GM18508 (cell line): Measurements from ENCODE around the gene ADAM11.
"Not testable (repeated sequence)": the region's sequence is repeated elsewhere in the genome, so short reads cannot be mapped to it uniquely, and the experiment has no call there.

Experiments
- ATAC-seq: cut with Tn5 transposase; IDR thresholded peaks from one replicate; pipeline ENCODE4 v1.9.1; 2021; ENCODE audit warnings: moderate number of reproducible peaks; ENCODE audit not compliant: insufficient read depth, unreplicated experiment

ADAM11 gene

DNA sequence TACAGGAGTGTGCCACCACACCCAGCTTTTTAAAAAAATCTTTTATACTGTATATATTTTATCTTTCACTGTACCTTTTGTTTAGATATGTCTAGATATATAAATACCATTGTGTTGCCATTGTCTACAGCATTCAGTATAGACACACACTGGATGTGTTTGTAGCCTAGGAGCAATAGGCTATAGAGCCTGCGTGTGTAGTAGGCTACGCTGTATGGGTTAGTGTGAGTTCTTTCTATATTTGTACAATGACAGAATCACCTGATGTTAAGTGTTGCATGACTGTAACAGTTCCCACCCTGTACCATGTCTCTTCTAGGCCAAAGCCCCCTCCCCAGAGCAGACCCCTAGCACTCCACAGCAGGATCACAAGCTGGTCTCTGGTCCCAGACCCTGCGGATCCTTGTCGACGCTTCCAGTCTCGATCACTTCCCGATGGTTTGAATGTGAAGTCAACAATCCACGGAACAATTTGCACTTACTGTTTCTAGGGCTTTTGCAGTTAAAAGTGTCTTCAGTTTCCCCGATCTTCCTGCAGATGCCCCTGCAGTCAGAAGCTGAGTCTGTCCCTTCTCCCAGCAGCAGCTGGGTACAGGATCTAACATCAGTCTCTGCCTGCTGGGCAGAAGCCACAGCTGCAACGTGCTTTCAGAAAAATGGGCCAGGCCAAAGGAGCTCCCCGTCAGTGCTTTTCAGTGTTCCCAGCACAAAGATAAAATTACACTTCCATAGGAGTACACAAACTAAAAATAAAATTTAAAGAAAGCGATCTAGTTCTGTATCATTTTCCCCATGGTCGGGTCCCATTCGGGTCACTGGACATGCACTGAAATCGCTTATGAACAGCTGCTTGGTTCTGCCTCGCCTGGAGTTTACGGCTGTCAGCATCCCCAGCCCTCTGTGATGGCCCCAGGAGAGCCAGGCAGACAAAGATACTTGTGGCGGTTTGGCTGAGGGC is 35.4 kb downstream of the ADAM11 start:
- no peak for ATAC-seq

DNA sequence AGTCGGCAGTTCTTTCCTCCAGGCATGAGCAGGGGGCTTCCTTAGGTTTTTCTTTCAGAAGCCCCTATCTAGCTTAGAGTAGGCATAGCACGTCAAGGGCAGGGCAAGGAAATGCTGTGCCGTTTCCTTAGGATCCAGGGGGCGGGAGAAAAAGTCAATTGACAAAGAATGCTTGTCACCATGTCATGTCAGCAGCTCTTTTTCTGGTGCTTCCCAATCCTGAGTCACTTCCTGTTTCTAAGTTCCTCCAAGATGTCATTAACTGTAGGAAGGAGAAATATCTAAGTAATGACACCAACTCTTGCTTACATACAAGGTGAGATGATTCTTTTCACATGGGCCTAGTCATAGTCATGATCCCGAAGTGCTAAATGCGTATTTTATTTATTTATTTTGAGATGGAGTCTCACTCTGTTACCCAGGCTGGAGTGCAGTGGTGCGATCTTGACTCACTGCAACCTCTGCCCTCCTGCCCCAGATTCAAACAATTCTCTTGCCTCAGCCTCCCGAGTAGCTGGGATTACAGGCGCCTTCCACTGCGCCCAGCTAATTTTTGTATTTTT is 36.1 kb downstream of the ADAM11 start:
- no peak for ATAC-seq

DNA sequence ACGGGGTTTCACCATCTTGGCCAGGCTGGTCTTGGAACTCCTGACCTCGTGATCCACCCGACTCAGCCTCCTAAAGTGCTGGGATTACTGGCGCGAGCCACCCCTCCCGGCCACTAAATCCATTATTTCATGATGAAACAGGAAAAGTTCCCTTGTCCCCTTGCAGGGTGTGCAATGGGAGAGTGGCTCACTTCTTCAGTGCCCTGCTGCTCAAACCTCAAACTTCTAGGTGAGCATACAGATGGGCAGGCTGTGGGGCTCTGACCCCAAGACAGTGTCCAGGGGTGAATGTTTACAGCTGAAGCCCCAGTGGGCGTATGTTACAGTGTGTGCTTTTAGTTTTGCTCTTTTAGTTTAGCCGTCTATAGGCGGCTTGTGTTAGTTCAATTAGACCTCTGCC is 36.6 kb downstream of the ADAM11 start:
- ATAC-seq = no peak

DNA sequence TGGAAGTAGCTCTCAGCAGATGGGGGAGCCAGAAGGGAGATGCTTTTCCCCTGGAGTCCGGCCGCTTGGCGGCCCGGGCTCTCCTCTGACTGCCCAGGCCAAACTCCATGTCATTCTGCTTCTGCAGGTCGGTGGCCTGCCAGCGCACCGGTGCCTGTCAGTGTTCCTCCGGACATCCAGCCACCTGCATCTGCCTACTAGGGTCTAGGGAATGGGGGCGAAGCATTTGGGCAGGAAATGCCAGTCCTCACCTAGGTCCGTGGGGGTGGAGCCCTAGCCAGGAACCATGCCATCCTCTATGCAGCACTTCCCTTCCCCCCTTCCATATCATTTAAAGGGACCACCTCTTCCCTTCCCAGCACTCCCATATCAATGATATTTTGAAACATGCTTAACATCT is 37.1 kb downstream of the ADAM11 start:
- ATAC-seq = no peak

DNA sequence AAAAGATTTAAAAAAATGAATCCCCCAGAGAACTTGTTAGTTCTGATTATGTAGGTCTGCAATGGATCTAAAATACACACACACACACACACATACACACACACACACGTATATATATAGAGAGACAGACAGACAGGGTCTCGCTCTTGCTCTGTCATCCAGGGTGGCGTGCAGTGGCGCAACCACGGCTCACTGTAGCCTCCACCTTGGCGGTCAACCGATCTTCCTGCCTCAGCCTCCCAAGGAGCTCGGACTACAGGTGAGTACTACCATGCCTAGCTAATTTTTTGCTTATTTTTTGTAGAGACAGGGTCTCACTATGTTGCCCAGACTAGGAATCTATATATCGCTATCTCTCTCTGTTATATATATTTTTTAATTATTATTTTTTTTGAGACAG is 37.9 kb downstream of the ADAM11 start:
- ATAC-seq = no peak

DNA sequence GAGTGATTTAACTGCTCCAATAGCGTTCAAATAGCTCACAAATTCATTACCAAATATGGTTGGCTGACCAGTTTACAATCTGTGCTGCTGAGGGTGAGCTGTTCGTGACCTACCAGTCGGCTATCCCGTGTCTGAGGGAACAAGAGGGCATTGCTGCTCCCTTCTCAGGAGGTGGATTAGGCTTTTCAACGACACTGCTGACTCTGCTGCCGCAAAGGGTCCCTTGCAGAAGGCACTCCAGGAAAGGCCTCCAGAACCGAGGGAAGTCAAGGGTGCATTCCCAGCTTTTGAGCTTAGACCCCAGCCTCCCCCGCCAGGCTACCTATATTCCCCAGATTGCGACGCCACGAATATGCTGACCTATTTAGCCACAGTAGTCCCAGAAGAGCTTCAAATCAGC is 39.0 kb downstream of the ADAM11 start:
- no peak for ATAC-seq

DNA sequence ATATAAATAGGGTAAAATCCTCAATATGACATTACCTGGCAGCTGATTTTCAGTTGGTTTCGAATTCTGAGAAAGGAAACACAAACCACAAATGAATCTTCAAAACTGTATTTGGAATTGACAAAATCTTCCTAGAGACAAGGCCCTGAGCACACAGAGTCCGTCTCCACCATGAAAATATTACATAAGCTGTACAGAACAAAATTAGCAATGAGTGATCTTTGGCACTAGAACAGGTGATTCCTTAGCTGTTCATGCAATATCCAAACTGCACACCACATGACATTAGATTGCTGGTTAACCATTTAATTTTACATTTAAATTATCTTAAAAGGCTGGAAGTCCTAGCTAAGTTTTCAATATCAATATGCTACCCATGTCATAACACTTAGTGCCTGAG is 39.6 kb downstream of the ADAM11 start:
- ATAC-seq = no peak

DNA sequence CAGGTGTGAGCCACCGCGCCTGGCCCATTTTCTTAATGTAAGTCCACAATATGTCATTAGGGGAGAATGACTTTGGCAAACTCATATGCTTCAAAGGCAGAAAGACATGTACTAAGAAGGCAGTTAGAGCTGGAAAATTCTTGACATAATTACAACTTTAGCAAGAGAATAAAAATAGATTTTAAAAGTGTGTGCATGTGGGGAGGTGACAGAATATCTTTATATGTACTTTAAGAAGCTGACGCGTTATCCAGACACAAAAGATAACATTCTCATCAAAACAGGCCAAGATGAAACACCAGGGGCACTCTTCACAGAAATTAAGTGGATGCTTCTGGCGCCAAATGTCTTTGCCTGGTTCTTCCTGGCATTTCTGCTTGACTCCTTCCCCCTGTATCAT is 43.1 kb downstream of the ADAM11 start:
- ATAC-seq = no peak

DNA sequence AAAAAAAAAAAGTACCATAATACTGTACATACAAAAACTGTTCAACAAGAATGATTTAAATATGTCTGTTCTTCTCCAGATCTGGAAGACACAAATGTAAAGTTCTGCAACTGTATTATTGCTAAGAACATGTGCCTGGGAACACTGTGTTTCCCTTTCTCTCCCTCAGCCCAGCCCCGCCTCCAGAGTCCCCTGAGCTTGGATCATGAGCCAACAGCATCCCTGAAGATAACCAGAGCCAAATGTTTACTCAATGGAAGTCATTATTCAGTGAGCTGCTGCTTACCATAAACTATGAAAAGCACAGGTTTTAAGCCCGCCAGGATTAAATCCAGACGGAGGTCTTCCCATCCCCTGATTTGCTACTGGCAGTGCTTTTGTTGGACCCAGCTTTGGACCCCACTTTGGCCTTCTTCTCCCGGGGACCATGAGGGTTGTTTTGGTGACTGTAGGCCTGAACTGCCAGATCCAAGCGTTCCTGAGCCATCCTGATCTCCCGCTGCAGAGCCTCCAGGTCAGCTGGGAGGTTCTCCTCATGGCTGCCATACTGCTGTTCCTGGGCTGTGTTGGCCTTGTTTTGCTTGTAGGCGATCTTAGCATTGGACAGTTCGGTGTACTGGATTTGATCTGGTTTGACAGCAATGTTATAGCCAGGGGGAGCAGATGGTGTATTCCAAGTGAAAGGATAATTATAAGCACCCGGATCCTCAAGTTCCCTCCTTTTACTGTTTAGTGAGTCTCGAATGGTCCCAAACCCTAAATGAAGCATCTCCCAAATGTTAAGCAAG is 45.7 kb downstream of the ADAM11 start:
- no peak for ATAC-seq

DNA sequence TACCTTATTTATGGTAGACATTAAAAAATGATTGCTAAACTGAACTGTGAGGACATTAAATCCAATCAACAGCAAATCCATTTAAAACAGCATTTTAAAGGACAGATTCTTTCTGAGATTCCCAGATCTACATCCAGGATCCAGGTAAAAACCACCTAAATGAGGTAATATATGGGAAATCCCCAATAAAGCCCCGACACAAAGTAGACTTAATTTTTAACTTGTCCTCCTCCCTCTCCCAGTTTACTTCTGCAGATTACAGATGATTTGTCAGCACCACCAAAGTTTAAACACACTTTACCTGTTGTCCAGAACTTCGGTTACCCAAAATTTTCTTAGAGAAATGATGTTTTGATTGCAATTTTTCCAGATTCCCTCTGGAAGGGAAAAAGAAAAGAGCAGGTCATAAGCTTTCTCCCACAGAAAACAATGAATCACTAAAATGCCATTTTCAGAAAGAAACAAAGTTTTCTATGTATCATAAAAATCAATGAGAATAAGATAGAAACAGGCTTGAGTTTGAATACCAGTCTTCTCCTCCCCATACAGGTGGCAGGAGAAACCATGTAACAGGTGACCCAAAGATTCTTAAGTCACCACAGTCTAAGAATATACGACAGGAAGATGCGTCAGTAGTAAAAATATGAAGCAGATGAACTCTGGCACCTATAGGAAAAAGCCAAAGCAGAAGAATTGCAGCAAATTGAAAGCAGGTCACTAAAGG is 48.5 kb downstream of the ADAM11 start:
- no peak for ATAC-seq

DNA sequence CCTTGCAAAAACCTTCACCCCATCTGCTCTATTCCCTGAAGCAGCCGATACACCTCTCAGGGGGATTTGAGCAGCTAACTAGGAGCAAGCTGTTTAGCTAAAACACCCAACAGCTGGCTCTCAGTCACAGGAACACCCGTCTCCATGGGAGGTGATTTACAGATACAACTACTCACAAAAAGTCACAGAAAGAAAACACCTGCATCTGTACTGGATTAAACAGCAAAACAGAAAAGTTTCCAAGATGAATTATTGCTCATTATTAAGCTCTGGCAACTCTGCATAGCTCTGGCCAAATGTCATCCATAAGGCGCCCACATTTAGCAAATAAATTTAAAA is 49.0 kb downstream of the ADAM11 start:
- ATAC-seq = no peak

DNA sequence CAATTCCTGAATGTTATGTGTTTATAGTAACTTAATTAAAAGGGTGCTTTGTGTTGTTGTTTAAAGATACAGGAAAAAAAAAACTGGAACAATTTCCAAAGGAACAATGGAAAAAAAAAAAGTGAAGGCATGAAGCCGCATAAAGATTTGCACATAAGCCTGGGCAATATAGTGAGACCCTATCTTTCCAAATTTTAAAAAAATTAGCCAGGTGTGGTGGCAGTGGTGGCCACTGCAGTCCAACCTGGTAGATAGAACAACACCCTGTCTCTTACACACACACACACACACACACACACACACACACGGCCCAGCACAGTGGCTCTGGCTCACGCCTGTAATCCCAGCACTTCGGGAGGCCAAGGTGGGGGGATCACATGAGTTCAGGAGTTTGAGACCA is 49.4 kb downstream of the ADAM11 start:
- ATAC-seq = no peak

DNA sequence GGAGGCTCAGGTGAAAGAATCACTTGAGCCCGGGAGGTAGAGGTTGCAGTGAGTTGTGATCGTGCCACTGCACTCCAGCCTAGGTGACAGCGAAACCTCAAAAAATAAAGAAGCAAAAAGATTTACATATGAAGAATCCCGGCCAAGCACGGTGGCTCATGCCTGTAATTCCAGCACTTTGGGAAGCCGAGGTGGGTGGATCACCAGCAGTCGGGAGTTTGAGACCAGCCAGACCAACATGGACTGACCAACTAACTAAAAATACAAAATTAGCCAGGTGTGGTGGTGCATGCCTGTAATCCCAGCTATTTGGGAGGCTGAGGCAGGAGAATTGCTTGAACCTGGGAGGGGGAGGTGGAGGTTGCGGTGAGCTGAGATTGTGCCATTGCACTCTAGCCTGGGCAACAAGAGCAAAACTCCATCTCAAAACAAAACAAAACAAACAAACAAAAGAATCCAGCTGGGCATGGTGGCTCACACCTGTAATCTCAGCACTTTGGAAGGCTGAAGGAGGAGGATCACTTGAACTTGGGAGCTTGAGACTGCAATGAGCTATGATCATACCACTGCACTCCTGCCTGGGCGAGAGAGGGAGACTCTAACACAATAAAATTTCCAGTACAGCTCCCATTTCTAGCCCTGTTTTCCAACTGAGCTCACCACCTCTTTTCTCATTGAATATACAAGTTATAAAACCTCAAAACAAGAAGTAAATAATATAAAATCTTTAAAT is 50.0 kb downstream of the ADAM11 start:
- not testable (repeated sequence) for ATAC-seq

DNA sequence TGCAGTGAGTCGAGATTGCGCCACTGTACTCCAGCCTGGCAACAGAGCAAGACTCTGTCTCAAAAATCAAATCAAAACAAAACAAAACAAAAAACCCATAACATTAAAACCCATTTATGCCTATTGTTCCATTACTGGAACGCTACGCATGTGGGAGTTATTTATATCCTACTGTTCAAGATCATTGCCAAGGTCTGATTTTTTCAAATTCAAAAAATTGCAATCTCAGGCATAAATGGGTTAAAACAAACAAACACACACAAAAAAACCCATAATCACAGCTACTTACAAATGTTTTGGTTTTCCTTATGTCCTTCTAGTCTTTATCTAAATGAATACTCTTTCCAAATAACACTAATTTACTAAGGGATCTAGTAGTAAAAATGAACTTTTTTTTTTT is 53.5 kb downstream of the ADAM11 start:
- no peak for ATAC-seq

DNA sequence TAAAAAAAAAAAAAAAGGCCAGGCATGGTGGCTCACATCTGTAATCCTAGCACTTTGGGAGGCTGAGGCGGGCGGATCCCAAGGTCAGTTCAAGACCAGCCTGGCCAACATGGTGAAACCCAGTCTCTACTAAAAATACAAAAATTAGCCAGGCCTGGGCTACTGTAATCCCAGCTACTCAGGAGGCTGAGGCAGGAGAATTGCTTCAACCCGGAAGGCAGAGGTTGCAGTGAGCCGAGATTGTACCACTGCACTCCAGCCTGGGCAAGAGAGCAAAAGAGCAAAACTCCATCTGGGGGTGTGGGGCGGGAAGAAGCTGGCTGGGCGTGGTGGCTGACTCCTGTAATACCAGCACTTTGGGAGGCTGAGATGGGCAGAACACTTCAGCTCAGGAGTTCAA is 59.7 kb downstream of the ADAM11 start:
- ATAC-seq = not testable (repeated sequence)

DNA sequence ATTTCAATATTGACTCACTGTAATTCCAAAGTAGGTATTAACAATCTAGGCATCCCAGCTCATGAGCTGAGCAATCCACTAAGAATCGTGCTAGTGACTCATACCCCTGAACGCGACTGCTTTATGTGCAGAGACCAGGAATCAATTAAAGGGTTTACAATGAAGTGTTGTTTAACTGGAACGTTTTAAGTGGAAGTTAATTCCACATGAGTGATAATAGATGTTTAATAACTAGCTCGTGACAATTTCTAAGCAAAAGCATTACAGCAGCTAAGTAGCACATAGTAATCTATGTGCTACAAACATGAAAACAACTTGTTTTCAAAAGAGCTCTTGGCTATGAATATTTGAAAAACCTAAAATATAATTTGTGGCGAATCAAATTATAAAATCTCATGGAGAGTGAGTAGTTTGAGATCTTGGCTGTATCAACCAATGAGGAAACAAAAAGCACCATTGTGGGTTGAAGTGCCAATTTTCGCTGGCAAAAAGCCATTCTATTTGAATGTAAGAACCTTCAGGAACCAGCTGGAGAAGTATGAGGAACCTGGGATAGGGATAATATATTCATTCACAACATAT is 61.9 kb downstream of the ADAM11 start:
- no peak for ATAC-seq

DNA sequence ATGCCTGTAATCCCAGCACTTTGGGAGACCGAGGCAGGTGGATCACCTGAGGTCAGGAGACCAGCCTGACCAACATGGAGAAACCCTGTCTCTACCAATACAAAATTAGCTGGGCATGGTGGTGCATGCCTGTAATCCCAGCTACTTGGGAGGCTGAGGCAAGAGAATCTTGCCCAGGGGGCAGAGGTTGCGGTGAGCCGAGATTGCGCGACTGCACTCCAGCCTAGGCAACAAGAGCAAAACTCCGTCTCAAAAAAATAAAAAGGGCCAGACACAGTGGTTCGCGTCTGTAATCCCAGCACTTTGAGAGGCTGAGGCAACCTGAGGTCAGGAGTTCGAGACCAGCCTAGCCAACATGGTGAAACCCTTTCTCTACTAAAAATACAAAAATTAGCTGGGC is 66.4 kb downstream of the ADAM11 start:
- not testable (repeated sequence) for ATAC-seq

DNA sequence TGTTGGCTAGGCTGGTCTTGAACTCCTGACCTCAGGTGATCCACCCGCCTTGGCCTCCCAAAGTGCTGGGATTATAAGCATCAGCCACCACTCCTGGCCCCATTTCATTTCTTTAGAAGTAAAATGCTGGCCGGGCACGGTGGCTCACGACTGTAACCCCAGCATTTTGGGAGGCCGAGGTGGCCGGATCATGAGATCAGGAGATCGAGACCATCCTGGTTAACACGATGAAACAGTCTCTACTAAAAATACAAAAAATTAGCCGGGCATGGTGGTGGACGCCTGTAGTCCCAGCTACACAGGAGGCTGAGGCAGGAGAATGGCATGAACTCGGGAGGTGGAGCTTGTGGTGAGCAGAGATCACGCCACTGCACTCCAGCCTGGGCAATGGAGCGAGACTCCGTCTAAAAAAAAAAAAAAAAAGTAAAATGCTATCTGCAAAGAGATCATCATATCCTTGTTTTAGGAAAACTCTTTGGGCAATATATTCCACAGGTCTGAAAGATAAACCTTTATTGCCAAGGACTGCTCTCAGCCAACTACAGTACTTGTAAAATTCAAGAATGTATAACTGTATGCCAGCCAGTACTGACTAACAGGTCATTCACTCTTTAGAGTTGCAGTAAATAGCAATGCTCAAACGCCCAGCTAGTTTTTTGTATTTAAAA is 67.5 kb downstream of the ADAM11 start:
- no peak for ATAC-seq

DNA sequence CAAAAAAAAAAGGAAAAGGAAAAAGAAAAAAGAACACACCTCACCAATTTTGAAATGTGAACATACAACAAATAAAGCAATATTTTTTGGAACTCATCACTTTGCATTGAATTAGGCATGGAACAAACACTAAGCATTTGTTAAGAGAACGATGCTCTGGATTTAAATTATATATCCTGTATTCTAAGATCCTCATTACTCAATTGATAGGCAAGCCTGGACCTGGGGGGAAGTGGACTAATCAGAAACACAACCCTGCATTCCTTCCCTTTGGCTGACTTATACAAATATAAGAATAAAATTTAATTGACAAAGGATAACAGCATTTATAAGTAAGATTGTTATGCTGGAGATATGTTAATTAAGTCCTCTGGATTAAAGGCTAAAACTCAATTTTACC is 69.1 kb downstream of the ADAM11 start:
- ATAC-seq = no peak
